Measurements from ENCODE around the gene RGS9.

GRCh38 chr17:65219124-65219523 lies 82.0 kb downstream of the RGS9 start:
- TF ChIP-seq CTCF (conservative IDR thresholded peaks at IDR 0.05; ENCODE audit: low read length), result peak; percentile 49
- no peak for TF ChIP-seq EZH2phosphoT487 (IDR thresholded peaks at IDR 0.05; ENCODE audit: borderline replicate concordance, low read depth, low read length)

Data from OCI-LY7 (cell line).